Panc1 (cell line): Measurements from ENCODE around the gene SERP2.

ENCODE experiments used
- CTCF ChIP-seq: fragments of 450-650 bp; IDR thresholded peaks from 2 replicates; pipeline ENCODE4 v1.5.1; 2017; ENCODE audit warnings: mild to moderate bottlenecking
- POLR2AphosphoS5 ChIP-seq: IDR thresholded peaks from 2 replicates; pipeline ENCODE4 v1.6.1; 2012; ENCODE audit warnings: mild to moderate bottlenecking, low read depth, low read length, moderate library complexity
- TF ChIP-seq, protein P1 (sequence below), 2 experiments: IDR thresholded peaks; 2 replicates each; pipeline ENCODE4 v1.6.1; 2011 to 2012; ENCODE audit warnings: low read depth in 2 of 2, control low read depth in 1 of 2, low read length in 1 of 2, mild to moderate bottlenecking in 1 of 2, moderate library complexity in 1 of 2; ENCODE audit not compliant: insufficient read depth in 1 of 2

DNA sequence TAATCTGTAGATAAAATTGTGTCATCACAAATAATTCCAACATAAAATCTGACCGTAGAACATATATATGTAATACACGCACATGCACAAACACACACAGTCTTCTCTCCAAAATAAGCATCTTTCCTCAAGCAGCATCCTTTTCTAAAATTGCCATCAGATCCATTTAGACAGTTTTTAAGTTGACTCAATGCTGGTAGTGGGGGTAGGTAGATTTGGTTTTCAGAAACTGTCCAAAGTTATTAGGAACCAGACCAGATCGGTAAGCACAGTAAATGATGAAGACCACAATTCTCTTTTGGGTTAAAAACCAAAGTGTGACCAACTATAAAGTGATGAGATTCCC lies 64.6 kb downstream of the SERP2 start:
- TF ChIP-seq, protein P1, sequence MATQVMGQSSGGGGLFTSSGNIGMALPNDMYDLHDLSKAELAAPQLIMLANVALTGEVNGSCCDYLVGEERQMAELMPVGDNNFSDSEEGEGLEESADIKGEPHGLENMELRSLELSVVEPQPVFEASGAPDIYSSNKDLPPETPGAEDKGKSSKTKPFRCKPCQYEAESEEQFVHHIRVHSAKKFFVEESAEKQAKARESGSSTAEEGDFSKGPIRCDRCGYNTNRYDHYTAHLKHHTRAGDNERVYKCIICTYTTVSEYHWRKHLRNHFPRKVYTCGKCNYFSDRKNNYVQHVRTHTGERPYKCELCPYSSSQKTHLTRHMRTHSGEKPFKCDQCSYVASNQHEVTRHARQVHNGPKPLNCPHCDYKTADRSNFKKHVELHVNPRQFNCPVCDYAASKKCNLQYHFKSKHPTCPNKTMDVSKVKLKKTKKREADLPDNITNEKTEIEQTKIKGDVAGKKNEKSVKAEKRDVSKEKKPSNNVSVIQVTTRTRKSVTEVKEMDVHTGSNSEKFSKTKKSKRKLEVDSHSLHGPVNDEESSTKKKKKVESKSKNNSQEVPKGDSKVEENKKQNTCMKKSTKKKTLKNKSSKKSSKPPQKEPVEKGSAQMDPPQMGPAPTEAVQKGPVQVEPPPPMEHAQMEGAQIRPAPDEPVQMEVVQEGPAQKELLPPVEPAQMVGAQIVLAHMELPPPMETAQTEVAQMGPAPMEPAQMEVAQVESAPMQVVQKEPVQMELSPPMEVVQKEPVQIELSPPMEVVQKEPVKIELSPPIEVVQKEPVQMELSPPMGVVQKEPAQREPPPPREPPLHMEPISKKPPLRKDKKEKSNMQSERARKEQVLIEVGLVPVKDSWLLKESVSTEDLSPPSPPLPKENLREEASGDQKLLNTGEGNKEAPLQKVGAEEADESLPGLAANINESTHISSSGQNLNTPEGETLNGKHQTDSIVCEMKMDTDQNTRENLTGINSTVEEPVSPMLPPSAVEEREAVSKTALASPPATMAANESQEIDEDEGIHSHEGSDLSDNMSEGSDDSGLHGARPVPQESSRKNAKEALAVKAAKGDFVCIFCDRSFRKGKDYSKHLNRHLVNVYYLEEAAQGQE (IDR thresholded peaks at IDR 0.05; ENCODE audit: insufficient read depth in 1 of 2, low read depth in 2 of 2, low read length in 1 of 2), result no peak
- TF ChIP-seq CTCF, result no peak; the same call in 1 of the 2 replicates
- no peak for TF ChIP-seq POLR2AphosphoS5
